ENCODE data around the gene MCAM. TPM values are rescaled to one million over a fixed set of nuclear protein-coding genes. Genes with fewer than 3 reads are reported as not detected.

MCAM gene
- total and polyA plus RNA-seq, 10 of the 15 experiments (the other 5 are each of a cell fraction or from before 2014, with no cell fraction given) = 3.1 to 19.7 (median 9.3) TPM

DNA sequence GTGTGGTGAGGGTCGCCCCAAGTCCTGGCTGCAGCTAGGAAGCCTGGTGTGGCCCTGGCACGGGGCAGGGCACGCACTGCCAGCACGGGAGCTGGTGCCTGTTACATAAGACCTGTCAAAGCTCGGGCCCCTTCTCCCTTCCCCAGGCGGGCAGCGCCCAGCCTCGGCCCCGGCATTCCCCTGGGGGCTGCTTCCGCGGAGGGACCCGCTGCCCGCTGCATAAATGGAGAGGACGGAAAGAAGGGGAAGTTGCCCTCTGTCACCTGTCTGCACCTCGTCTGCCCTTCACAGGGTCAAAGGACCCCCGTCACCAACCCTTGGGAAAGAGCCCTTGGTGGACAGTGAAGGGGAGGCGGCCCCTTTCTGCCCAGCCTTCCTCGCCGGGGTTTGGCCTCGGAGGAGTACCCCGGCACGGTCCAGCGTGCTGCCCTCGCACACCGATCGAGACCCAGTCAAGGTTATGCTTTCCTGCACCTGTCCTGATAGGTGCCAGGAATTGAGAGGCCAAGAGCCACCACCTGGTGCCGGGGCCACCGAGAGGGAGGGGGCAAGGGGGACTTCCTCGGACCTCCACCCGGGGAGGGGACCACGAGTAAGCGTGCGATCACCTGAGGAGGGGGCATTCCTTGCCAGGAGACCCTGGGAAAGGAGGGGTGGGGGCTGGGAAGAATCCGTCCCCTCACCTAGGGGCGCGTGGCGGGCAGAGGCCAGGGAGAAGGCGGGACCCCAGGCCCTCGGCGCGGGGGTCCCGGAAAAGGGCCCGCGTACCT is 46.3 kb upstream of the MCAM start (continued):
- TF ChIP-seq, protein P1, sequence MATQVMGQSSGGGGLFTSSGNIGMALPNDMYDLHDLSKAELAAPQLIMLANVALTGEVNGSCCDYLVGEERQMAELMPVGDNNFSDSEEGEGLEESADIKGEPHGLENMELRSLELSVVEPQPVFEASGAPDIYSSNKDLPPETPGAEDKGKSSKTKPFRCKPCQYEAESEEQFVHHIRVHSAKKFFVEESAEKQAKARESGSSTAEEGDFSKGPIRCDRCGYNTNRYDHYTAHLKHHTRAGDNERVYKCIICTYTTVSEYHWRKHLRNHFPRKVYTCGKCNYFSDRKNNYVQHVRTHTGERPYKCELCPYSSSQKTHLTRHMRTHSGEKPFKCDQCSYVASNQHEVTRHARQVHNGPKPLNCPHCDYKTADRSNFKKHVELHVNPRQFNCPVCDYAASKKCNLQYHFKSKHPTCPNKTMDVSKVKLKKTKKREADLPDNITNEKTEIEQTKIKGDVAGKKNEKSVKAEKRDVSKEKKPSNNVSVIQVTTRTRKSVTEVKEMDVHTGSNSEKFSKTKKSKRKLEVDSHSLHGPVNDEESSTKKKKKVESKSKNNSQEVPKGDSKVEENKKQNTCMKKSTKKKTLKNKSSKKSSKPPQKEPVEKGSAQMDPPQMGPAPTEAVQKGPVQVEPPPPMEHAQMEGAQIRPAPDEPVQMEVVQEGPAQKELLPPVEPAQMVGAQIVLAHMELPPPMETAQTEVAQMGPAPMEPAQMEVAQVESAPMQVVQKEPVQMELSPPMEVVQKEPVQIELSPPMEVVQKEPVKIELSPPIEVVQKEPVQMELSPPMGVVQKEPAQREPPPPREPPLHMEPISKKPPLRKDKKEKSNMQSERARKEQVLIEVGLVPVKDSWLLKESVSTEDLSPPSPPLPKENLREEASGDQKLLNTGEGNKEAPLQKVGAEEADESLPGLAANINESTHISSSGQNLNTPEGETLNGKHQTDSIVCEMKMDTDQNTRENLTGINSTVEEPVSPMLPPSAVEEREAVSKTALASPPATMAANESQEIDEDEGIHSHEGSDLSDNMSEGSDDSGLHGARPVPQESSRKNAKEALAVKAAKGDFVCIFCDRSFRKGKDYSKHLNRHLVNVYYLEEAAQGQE (IDR thresholded peaks at IDR 0.05; ENCODE audit: low read depth, low read length) = no peak
- TF ChIP-seq NFYB (IDR thresholded peaks at IDR 0.05; ENCODE audit: insufficient read depth, low read depth, low read length) = no peak
- TF ChIP-seq, protein P2, sequence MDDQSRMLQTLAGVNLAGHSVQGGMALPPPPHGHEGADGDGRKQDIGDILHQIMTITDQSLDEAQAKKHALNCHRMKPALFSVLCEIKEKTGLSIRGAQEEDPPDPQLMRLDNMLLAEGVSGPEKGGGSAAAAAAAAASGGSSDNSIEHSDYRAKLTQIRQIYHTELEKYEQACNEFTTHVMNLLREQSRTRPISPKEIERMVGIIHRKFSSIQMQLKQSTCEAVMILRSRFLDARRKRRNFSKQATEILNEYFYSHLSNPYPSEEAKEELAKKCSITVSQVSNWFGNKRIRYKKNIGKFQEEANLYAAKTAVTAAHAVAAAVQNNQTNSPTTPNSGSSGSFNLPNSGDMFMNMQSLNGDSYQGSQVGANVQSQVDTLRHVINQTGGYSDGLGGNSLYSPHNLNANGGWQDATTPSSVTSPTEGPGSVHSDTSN (IDR thresholded peaks at IDR 0.05; ENCODE audit: insufficient replicate concordance, low read depth, low read length) = no peak

DNA sequence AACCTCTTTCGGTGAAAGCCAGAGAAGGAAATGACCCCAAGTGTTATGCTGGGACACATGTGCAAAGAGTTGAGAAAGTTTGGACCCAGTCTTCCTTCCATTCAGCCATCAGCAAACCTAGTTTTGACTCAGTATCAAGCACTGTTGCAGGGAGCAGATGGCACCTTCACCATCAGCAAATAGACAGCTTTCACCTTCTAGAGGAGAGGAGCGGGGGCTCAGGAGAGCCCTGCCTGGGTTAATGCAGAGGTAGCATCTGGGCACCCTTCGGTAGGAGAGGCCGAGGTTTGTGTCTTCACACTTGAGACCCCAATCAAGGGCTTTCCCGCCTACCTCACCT is 45.8 kb upstream of the MCAM start:
- no TSS peak for BruUV-seq (replicated peaks)
- Histone ChIP-seq H3K27me3 (replicated peaks in 1 of 2; ENCODE audit: control insufficient read depth in 2 of 2, insufficient read depth in 2 of 2, low read length in 1 of 2) (peaks cover 4 to 8% of the 10 kb centered on the region in 2 experiments; a peak in 3 of 4 replicates), H3K4me2 (ENCODE audit: control insufficient read depth, insufficient read depth) (no peak overlapping the region), H3K4me1 (ENCODE audit: control insufficient read depth, insufficient read depth, low read length) (peaks cover 7% of the 10 kb centered on the region), H3K79me2 (ENCODE audit: control insufficient read depth, insufficient read depth, low read length) (no peaks in the 10 kb centered on the region), H3K4me3 (no peak overlapping the region), H3K9me3 (replicated peaks; ENCODE audit: control insufficient read depth, insufficient read depth, low read length) (no peaks in the 10 kb centered on the region), H4K20me1 (ENCODE audit: control insufficient read depth, insufficient read depth) (0 out of 2 replicates have a peak, but pooled peaks cover 2% of the 10 kb centered on the region), H3K27ac (ENCODE audit: control insufficient read depth, insufficient read depth) (no peak overlapping the region), H3K36me3 (ENCODE audit: control insufficient read depth in 2 of 2, insufficient read depth in 2 of 2, low read length in 1 of 2) (no peaks in the 10 kb centered on the region), H3K9ac (ENCODE audit: control insufficient read depth, insufficient read depth, low read length) (no peak overlapping the region), H2AFZ (ENCODE audit: control insufficient read depth, low read depth, low read length) (no peak overlapping the region)
- TF ChIP-seq ZNF274 (IDR thresholded peaks at IDR 0.05; ENCODE audit: insufficient read depth, insufficient read length) (no peak), ZNF217 (IDR thresholded peaks at IDR 0.05) (no peak), EGR1 (IDR thresholded peaks at IDR 0.05; ENCODE audit: borderline replicate concordance in 1 of 2, low read depth in 2 of 2, low read length in 2 of 2) (no peak), BACH1 (IDR thresholded peaks at IDR 0.05; ENCODE audit: borderline replicate concordance) (no peak)
- no peak for ATAC-seq
- FAIRE-seq = no peak
- DNase-seq (ENCODE audit: low read depth, low spot score) = no peak
- intact Hi-C loops (cut with micrococcal nuclease; ENCODE audit: unreplicated experiment) = no loop called here
- CTCF ChIA-PET = interaction anchor here (3.0 kb wide), 2 partner anchors 11 to 112 kb away, joined by 17 to 25 read pairs; no protein-coding TSS in a partner anchor
- in situ Hi-C loops (cut with MboI) = no loop called here
- SMC1A ChIA-PET (ENCODE audit: uncharacterized antibody, unreplicated experiment) = no interaction called here
- POLR2A ChIA-PET = no interaction called here
- RAD21 ChIA-PET (ENCODE audit: unreplicated experiment) = interaction anchor here (2.1 to 2.2 kb wide), 2 partner anchors 13 to 112 kb away, joined by 5 to 16 read pairs; no protein-coding TSS in a partner anchor
- WGBS (ENCODE audit: insufficient coverage, insufficient replicate concordance, low lambda C conversion rate, missing lambda C conversion rate) = 30% methylated on average over 5 of the region's 5 CpGs

Data from GM12878 (cell line).